SIG-M5 treated with dmso at 0.1 percent for 504 hours (cell line): ENCODE measurements around the gene FAT3.

ENCODE experiments used
- DNase-seq: peaks from one replicate; lab custom pipeline; 2025; ENCODE audit not compliant: unreplicated experiment; lab: John Stamatoyannopoulos, UW

Gene FAT3

GRCh38 chr11:92227230-92227814 lies 2.7 kb downstream of the FAT3 start:
- no peak for DNase-seq

GRCh38 chr11:92227959-92228935 lies 3.6 kb downstream of the FAT3 start:
- DNase-seq: no peak

GRCh38 chr11:92236856-92237255 lies 12.2 kb downstream of the FAT3 start:
- no peak for DNase-seq

GRCh38 chr11:92240916-92241315 lies 16.3 kb downstream of the FAT3 start:
- no peak for DNase-seq

- DNase-seq: no peak
Observed at GRCh38 chr11:92245700-92246271, 21.2 kb downstream of the FAT3 start.

GRCh38 chr11:92246630-92247029 lies 22.0 kb downstream of the FAT3 start:
- DNase-seq: no peak

GRCh38 chr11:92249156-92249753 lies 24.6 kb downstream of the FAT3 start:
- DNase-seq: no peak

DNA sequence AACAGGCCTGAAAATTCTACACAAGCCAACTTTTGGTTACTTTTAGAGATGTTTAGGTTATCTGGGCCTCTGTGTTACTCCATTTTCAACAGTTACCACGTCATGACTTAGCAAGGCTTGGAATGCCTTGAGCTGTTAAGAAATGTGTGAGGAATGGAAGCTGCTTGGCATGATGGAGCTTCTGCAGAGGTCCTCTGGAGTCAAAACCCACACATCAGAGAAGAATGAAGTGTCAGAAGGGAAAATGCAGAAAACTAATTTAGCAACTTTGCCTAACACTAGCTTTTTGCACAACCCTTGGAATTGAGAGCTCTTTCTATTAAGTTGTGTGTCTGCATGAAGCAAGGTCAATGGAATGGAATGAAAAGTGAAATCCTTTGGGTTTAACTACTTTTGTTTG lies 27.4 kb downstream of the FAT3 start:
- DNase-seq: no peak

GRCh38 chr11:92253421-92253820 lies 28.8 kb downstream of the FAT3 start:
- no peak for DNase-seq

DNA sequence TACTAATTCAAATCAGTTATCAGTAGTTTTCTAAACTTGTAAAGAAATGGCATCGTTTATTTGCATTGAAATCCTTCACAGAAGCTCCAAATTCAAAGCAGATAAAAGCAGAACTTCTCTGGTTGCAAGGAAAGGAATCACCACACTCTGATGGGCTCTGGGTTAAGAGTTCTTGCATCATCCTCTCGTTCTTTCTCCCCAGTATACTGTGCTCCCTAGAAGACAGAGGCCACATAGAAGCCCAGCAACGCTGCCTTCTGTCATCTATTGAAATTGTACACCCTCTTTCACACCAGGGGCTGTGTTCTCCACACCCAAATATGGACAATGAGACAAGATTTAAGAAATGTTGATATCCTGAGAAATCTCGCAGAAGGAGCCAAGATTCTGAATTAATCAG lies 29.3 kb downstream of the FAT3 start:
- DNase-seq: no peak

- no peak for DNase-seq
Observed at GRCh38 chr11:92257536-92257935, 32.9 kb downstream of the FAT3 start.

- no peak for DNase-seq
Observed at GRCh38 chr11:92259861-92260260, 35.2 kb downstream of the FAT3 start.

GRCh38 chr11:92264350-92264749 lies 39.7 kb downstream of the FAT3 start:
- DNase-seq: no peak

GRCh38 chr11:92266806-92267205 lies 42.2 kb downstream of the FAT3 start:
- no peak for DNase-seq

DNA sequence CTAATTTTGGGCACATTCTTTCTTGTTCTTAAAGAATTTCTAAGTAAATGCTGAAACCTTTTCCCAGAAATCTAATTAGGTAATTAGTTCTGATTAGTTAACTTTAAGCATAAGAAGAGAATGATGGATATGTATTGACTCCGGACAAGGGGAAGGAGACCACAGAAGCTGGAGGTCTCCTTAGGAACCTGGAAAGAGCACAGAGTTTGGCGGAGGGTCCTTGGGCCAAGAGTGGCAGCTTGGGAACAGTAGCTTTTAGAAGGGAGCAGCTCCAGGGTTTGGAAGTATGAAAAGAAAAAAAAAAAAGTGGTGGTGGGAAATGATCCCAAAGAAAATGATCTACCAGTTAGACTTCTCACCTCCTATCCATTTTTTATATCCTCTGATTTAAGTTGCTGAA lies 42.7 kb downstream of the FAT3 start:
- no peak for DNase-seq

DNA sequence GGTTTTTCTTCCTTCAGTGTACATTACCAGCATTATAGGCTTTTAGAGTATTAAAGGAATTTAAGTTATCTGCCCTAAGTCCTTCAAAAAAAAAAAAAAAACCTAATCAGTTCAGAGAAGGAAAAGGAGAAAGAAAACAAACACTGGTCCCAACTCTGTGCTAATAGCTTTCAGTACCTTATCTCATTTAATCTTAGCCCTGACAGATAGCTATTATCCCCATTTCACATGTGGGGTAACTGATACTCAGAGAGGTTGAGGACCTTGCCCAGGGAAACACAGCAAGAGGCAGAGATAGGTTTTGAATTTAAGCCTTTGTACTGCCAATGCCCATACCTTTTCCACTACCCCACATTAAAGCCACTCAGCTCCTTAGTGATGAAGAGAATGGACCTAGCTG lies 43.4 kb downstream of the FAT3 start:
- no peak for DNase-seq

GRCh38 chr11:92268546-92268945 lies 43.9 kb downstream of the FAT3 start:
- no peak for DNase-seq

GRCh38 chr11:92269021-92269420 lies 44.4 kb downstream of the FAT3 start:
- DNase-seq: no peak

DNA sequence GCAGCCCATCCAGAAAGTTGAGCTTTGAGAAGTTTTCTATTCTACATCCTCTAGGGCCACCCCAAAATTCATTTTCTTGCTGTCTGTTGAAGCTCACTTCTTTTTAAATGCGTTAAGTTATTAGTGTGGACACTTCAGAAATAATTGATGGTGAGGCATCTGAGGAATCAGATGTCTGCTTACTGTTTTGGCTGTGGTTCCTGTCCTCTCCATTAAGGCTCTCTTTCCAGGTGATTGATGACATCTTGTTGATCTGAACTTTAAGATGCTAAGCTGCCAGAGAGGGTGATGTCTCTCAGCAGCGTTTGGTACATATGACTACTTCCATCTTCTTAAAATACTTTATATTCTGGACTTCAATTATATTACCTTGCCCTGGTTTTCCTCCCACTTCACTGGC lies 45.2 kb downstream of the FAT3 start:
- no peak for DNase-seq

GRCh38 chr11:92272651-92273050 lies 48.0 kb downstream of the FAT3 start:
- no peak for DNase-seq
